GM10248 (cell line): ENCODE measurements around the gene CPNE9.
"Not testable (repeated sequence)": the region's sequence is repeated elsewhere in the genome, so short reads cannot be mapped to it uniquely, and the experiment has no call there.

Experiments
- CTCF ChIA-PET: fragments of 300-600 bp; sonication (Branson Sonifier 250); formaldehyde crosslinking; extraction: SDS; loops from one replicate; lab custom pipeline; 2021; ENCODE audit warnings: antibody characterized with exemption; lab: Yijun Ruan, JAX
- POLR2A ChIA-PET: fragments of 350-650 bp; sonication (Branson Sonifier 250); formaldehyde crosslinking; extraction: SDS; loops from one replicate; lab custom pipeline; 2020; ENCODE audit warnings: antibody characterized with exemption; lab: Yijun Ruan, JAX
- DNase-seq: peaks from one replicate; pipeline ENCODE4 v3.0.0; 2012; ENCODE audit errors: extremely low spot score
- CTCF ChIP-seq: IDR thresholded peaks from 2 replicates; pipeline ENCODE4 v1.5.1; 2012; ENCODE audit warnings: mild to moderate bottlenecking, low read depth; ENCODE audit errors: extremely low read depth, missing control alignments, control extremely low read depth

Gene CPNE9

GRCh38 chr3:9765865-9766264 lies 62.2 kb downstream of the CPNE9 start:
- TF ChIP-seq CTCF, result no peak
- POLR2A ChIA-PET, result no interaction called here
- DNase-seq, result no peak
- CTCF ChIA-PET, result interaction anchor here (1.0 kb wide), 1 partner anchor 38 kb away, joined by 3 read pairs; no protein-coding TSS in a partner anchor

- TF ChIP-seq CTCF, result no peak
- POLR2A ChIA-PET, result no interaction called here
- DNase-seq, result no peak
- CTCF ChIA-PET, result interaction anchor here (1.1 to 1.6 kb wide), 3 partner anchors 14 to 15 kb away, joined by 3 read pairs; no protein-coding TSS in a partner anchor
Measured at GRCh38 chr3:9767418-9767817, 63.8 kb downstream of the CPNE9 start.

GRCh38 chr3:9768141-9768775 lies 64.6 kb downstream of the CPNE9 start:
- ChIA-PET POLR2A (no interaction called here), CTCF (interaction anchor here (1.1 to 1.6 kb wide), 3 partner anchors 9 to 14 kb away, joined by 3 to 4 read pairs (median 3); no protein-coding TSS in a partner anchor)
- TF ChIP-seq CTCF, result no peak
- DNase-seq, result no peak

- no peak for TF ChIP-seq CTCF
- DNase-seq, result no peak
- CTCF ChIA-PET, result interaction anchor here (0.9 to 1.2 kb wide), 2 partner anchors 9 to 12 kb away, joined by 3 to 4 read pairs; no protein-coding TSS in a partner anchor
- POLR2A ChIA-PET, result no interaction called here
Measured at GRCh38 chr3:9769012-9769411, 65.4 kb downstream of the CPNE9 start.

GRCh38 chr3:9769426-9770275 lies 66.0 kb downstream of the CPNE9 start, which contains the start of gene CAMK1:
Gene CAMK1, minus strand, starts transcription at chr3:9769947. Its CDS starts 2,198 bp downstream, at chr3:9767749.
- POLR2A ChIA-PET, result no interaction called here
- CTCF ChIA-PET, result interaction anchor here (0.7 to 1.2 kb wide), 3 partner anchors 8 to 39 kb away, joined by 3 to 4 read pairs (median 3); no protein-coding TSS in a partner anchor
- DNase-seq, result peak; percentile 80
- no peak for TF ChIP-seq CTCF

- no peak for DNase-seq
- TF ChIP-seq CTCF, result no peak
- CTCF ChIA-PET, result no interaction called here
- POLR2A ChIA-PET, result no interaction called here
Measured at GRCh38 chr3:9770276-9770812, 66.7 kb downstream of the CPNE9 start.

GRCh38 chr3:9771007-9771406 lies 67.4 kb downstream of the CPNE9 start:
- DNase-seq, POLR2A ChIA-PET: not testable (repeated sequence)
- CTCF ChIA-PET, result interaction anchor here (1.6 kb wide), 1 partner anchor 11 kb away, joined by 5 read pairs; no protein-coding TSS in a partner anchor
